SK-N-SH (cell line): ENCODE measurements around the gene ENKUR. TPM values are rescaled to one million over a fixed set of nuclear protein-coding genes. Genes with fewer than 3 reads are reported as not detected.

Source experiments
- CTCF ChIA-PET: fragments of 300-600, 350-600 bp; formaldehyde crosslinking; extraction: SDS; loops from one replicate; lab custom pipeline; 2021; lab: Yijun Ruan, JAX
- POLR2A ChIA-PET: fragments of 350-600 bp; sonication (Branson Sonifier 250); formaldehyde crosslinking; extraction: SDS; loops from one replicate; lab custom pipeline; 2020; ENCODE audit warnings: antibody characterized with exemption, inconsistent platforms; lab: Yijun Ruan, JAX
- DNase-seq: peaks from one replicate; pipeline ENCODE4 v3.0.0; 2012
- H2AFZ ChIP-seq: fragments of 200-600 bp; sonication (generic); 2 replicates; pipeline ENCODE4 v1.8.1; 2016; ENCODE audit warnings: antibody characterized with exemption, mild to moderate bottlenecking, low read depth
- H3F3A ChIP-seq: fragments of 200-600 bp; sonication (generic); replicated peaks from 2 replicates; pipeline ENCODE3; 2016; ENCODE audit warnings: antibody characterized with exemption, mild to moderate bottlenecking; ENCODE audit not compliant: insufficient read depth
- H3K27ac ChIP-seq, 2 experiments: fragments of 200-500 bp in 1 of 2; fragments of 200-600 bp in 1 of 2; sonication (Bioruptor generic) in 1 of 2; sonication (generic), shearing (Covaris generic) in 1 of 2; 2 replicates each; pipeline versions ENCODE4 v1.5.1 to v1.6.1; 2014 to 2016; ENCODE audit warnings: low read depth in 2 of 2, inconsistent platforms in 1 of 2, low read length in 1 of 2, mild to moderate bottlenecking in 1 of 2, mixed read lengths in 1 of 2
- H3K27me3 ChIP-seq: fragments of 200-600 bp; sonication (generic), shearing (Covaris generic); 2 replicates; pipeline ENCODE4 v1.6.1; 2016; ENCODE audit warnings: mixed run types; ENCODE audit not compliant: insufficient read depth
- H3K36me3 ChIP-seq, 2 experiments: fragments of 200-500 bp in 1 of 2; fragments of 200-600 bp in 1 of 2; sonication (Bioruptor generic) in 1 of 2; sonication (generic) in 1 of 2; replicated peaks in 1 of 2; 2 replicates each; pipeline versions ENCODE3 to v1.5.1; 2014 to 2016; ENCODE audit warnings: low read length in 1 of 2, mild to moderate bottlenecking in 1 of 2; ENCODE audit not compliant: insufficient read depth in 2 of 2, control insufficient read depth in 1 of 2
- H3K4me1 ChIP-seq, 2 experiments: fragments of 200-500 bp in 1 of 2; fragments of 200-600 bp in 1 of 2; sonication (Bioruptor generic) in 1 of 2; sonication (generic), shearing (Covaris generic) in 1 of 2; 2 replicates each; pipeline versions ENCODE4 v1.5.1 to v1.6.1; 2014 to 2016; ENCODE audit warnings: low read depth in 1 of 2, low read length in 1 of 2, mixed run types in 1 of 2; ENCODE audit not compliant: insufficient read depth in 2 of 2, control insufficient read depth in 1 of 2
- H3K4me2 ChIP-seq: fragments of 200-600 bp; sonication (generic), shearing (Covaris generic); 2 replicates; pipeline ENCODE4 v1.6.1; 2017; ENCODE audit warnings: mixed run types
- H3K4me3 ChIP-seq, 2 experiments: fragments of 200-500 bp in 1 of 2; fragments of 200-600 bp in 1 of 2; sonication (Bioruptor generic) in 1 of 2; sonication (generic), shearing (Covaris generic) in 1 of 2; 2 replicates each; pipeline versions ENCODE4 v1.5.1 to v1.8.1; 2014 to 2016; ENCODE audit warnings: low read depth in 2 of 2, inconsistent platforms in 1 of 2, low read length in 1 of 2, mild to moderate bottlenecking in 1 of 2, mixed read lengths in 1 of 2, moderate library complexity in 1 of 2
- H3K79me2 ChIP-seq: fragments of 200-600 bp; sonication (generic); 2 replicates; pipeline ENCODE4 v1.8.1; 2017; ENCODE audit warnings: mild to moderate bottlenecking; ENCODE audit not compliant: insufficient read depth
- H3K9ac ChIP-seq: fragments of 200-600 bp; sonication (generic); 2 replicates; pipeline ENCODE4 v1.6.1; 2017; ENCODE audit warnings: mixed run types
- H3K9me2 ChIP-seq: fragments of 200-600 bp; sonication (generic); 2 replicates; pipeline ENCODE4 v1.6.1; 2017; ENCODE audit warnings: mixed run types
- H3K9me3 ChIP-seq: fragments of 200-600 bp; sonication (generic); 2 replicates; pipeline ENCODE4 v1.6.1; 2017; ENCODE audit warnings: mixed run types, mild to moderate bottlenecking, moderate library complexity
- H4K20me1 ChIP-seq: fragments of 200-600 bp; sonication (generic); 2 replicates; pipeline ENCODE4 v1.6.1; 2017; ENCODE audit warnings: mild to moderate bottlenecking, mixed run types; ENCODE audit not compliant: insufficient read depth
- CTCF ChIP-seq: fragments of 200-600 bp; sonication (generic); IDR thresholded peaks from 2 replicates; pipeline ENCODE4 v1.6.1; 2017; ENCODE audit warnings: antibody characterized with exemption, mild to moderate bottlenecking, moderate library complexity
- ELF1 ChIP-seq: IDR thresholded peaks from 2 replicates; pipeline ENCODE4 v1.4.0; 2012
- FOSL2 ChIP-seq: IDR thresholded peaks from 2 replicates; pipeline ENCODE4 v1.4.0; 2012; ENCODE audit warnings: low read depth, mild to moderate bottlenecking, moderate library complexity, borderline replicate concordance
- FOXM1 ChIP-seq: IDR thresholded peaks from 2 replicates; pipeline ENCODE4 v1.4.0; 2012; ENCODE audit warnings: low read depth, mild to moderate bottlenecking
- GABPA ChIP-seq: IDR thresholded peaks from 2 replicates; pipeline ENCODE4 v1.4.0; 2012; ENCODE audit warnings: low read depth, mild to moderate bottlenecking
- GATA2 ChIP-seq: sonication (generic); formaldehyde crosslinking; IDR thresholded peaks from 2 replicates; pipeline ENCODE4 v1.5.0; 2020; ENCODE audit warnings: mild to moderate bottlenecking, missing genetic modification reagents
- IRF3 ChIP-seq: fragments of 150-350 bp; IDR thresholded peaks from 2 replicates; pipeline ENCODE4 v1.6.1; 2016; ENCODE audit warnings: mild to moderate bottlenecking, low read depth, low read length
- JUND ChIP-seq: IDR thresholded peaks from 2 replicates; pipeline ENCODE4 v1.4.0; 2012
- MAX ChIP-seq: IDR thresholded peaks from 2 replicates; pipeline ENCODE4 v1.4.0; 2012; ENCODE audit warnings: low read depth
- MXI1 ChIP-seq: IDR thresholded peaks from 2 replicates; pipeline ENCODE4 v1.6.1; 2012; ENCODE audit warnings: mild to moderate bottlenecking, low read depth, low read length, improper control_type of control experiment
- NFIC ChIP-seq: IDR thresholded peaks from 2 replicates; pipeline ENCODE4 v1.4.0; 2012; ENCODE audit warnings: borderline replicate concordance
- PBX3 ChIP-seq: IDR thresholded peaks from 2 replicates; pipeline ENCODE4; 2012
- POLR2AphosphoS5 ChIP-seq: IDR thresholded peaks from 2 replicates; pipeline ENCODE4 v1.6.1; 2012; ENCODE audit warnings: low read depth, low read length
- RCOR1 ChIP-seq: fragments of 150-350 bp; IDR thresholded peaks from 2 replicates; pipeline ENCODE4 v1.6.1; 2017; ENCODE audit warnings: antibody characterized with exemption, low read length
- TCF12 ChIP-seq: IDR thresholded peaks from 2 replicates; pipeline ENCODE4 v1.4.0; 2012
- WGBS: methylation state at CpG from one replicate; pipeline ENCODE4 v1.1.6; 2017; ENCODE audit warnings: low lambda C conversion rate; 5-methylcytosine and 5-hydroxymethylcytosine counted together
- polyA plus RNA-seq, 3 experiments: library from polyadenylated mRNA; depleted of rRNA; stranded (reverse); fragments of >200 nt; gene quantifications; 2 replicates each; pipeline ENCODE4 v1.2.3, GENCODE V29; 2012

The ENKUR gene
- polyA plus RNA-seq, 1 of the 3 experiments (the other 2 are of a cell fraction): 0.13 TPM

- H3K36me3 ChIP-seq: no peaks in the 10 kb centered on the region
- H3K79me2 ChIP-seq: no peaks in the 10 kb centered on the region
- no peak overlapping the region for H3K27ac ChIP-seq
- WGBS: 85% methylated on average over 5 of the region's 5 CpGs
- POLR2A ChIA-PET: no interaction called here
- H4K20me1 ChIP-seq: no peaks in the 10 kb centered on the region
- H3K4me3 ChIP-seq: no peak overlapping the region
- no peak overlapping the region for H3K9ac ChIP-seq
- H2AFZ ChIP-seq: no peak overlapping the region
- H3K4me1 ChIP-seq: peaks cover 4 to 17% of the 10 kb centered on the region in 2 experiments
- CTCF ChIA-PET: interaction anchor here (0.6 to 1.9 kb wide), 3 partner anchors 12 to 321 kb away, joined by 3 to 6 read pairs (median 5); no protein-coding TSS in a partner anchor
- no peaks in the 10 kb centered on the region for H3K9me2 ChIP-seq
- no peak for TF ChIP-seq FOSL2
- no peak for TF ChIP-seq GATA2 (CRISPR knock-in tag)
- no peak for TF ChIP-seq GABPA
- no peak for TF ChIP-seq IRF3
- TF ChIP-seq RCOR1: no peak
- TF ChIP-seq TCF12: no peak
- no peak for TF ChIP-seq CTCF
- no peak for TF ChIP-seq MAX
- TF ChIP-seq MXI1: no peak
- H3K9me3 ChIP-seq: no peaks in the 10 kb centered on the region
- H3K27me3 ChIP-seq: no peaks in the 10 kb centered on the region
- no peak for DNase-seq
- no peak overlapping the region for H3K4me2 ChIP-seq
- H3F3A ChIP-seq: peaks cover 3% of the 10 kb centered on the region
These were observed 52.4 kb downstream of the ENKUR start for GRCh38 chr10:24963521-24964041.

- POLR2A ChIA-PET: no interaction called here
- no peak for DNase-seq
These were observed 53.0 kb downstream of the ENKUR start for GRCh38 chr10:24962995-24963394.

More at GRCh38 chr10:24962995-24963394, 53.0 kb downstream of the ENKUR start:
- Histone ChIP-seq H3K79me2 (no peaks in the 10 kb centered on the region), H4K20me1 (no peaks in the 10 kb centered on the region), H3K9me2 (no peaks in the 10 kb centered on the region), H3K4me2 (no peak overlapping the region), H3K4me1 (peaks cover 4 to 20% of the 10 kb centered on the region in 2 experiments), H3K27me3 (no peaks in the 10 kb centered on the region), H3F3A (peaks cover 9% of the 10 kb centered on the region), H3K36me3 (no peaks in the 10 kb centered on the region), H3K27ac (no peak overlapping the region), H2AFZ (no peak overlapping the region), H3K4me3 (no peak overlapping the region), H3K9me3 (no peaks in the 10 kb centered on the region), H3K9ac (no peak overlapping the region)
- TF ChIP-seq TCF12: peak; percentile 33; the same call in 1 of the 2 replicates
- no peak for TF ChIP-seq FOXM1
- TF ChIP-seq JUND: peak; percentile 33; the same call in 1 of the 2 replicates
- peak; percentile 34; the same call in 1 of the 2 replicates for TF ChIP-seq PBX3
- TF ChIP-seq GABPA: no peak
- no peak for TF ChIP-seq ELF1
- no peak for TF ChIP-seq POLR2AphosphoS5
- TF ChIP-seq MAX: no peak
- TF ChIP-seq NFIC: 0 out of 2 replicates have a peak, but pooled peaks have one; percentile 26
- CTCF ChIA-PET: interaction anchor here (1.9 kb wide), 1 partner anchor 320 kb away, joined by 6 read pairs; no protein-coding TSS in a partner anchor
- WGBS: 55% methylated on average over 3 of the region's 3 CpGs
